Lung (tissue), 12 donors: ENCODE measurements around the gene YY2. TPM values are rescaled to one million over a fixed set of nuclear protein-coding genes. Genes with fewer than 3 reads are reported as not detected.

Source experiments
- ATAC-seq: fragments of 200-7000 bp; cut with Tn5 transposase; one replicate; pipeline ENCODE4 v1.9.1; 2020; ENCODE audit warnings: moderate number of reproducible peaks; ENCODE audit not compliant: insufficient read depth, low FRiP score
- DNase-seq, 3 donors: peaks; one replicate each; pipeline ENCODE4 v3.0.0-alpha.2; 2013 to 2017
- H3K27ac ChIP-seq, 2 donors: one replicate each; pipeline ENCODE4 v1.5.1; 2013; ENCODE audit warnings: mild to moderate bottlenecking in 2 of 2, moderate library complexity in 2 of 2, control low read depth in 1 of 2, inconsistent platforms in 1 of 2, low read depth in 1 of 2, low read length in 1 of 2
- H3K27me3 ChIP-seq, 3 donors: one replicate each; pipeline ENCODE4 v1.5.1; 2013; ENCODE audit warnings: low read length in 2 of 3; ENCODE audit not compliant: control insufficient read depth in 3 of 3, insufficient read depth in 3 of 3
- H3K36me3 ChIP-seq, 4 donors: one replicate each; pipeline ENCODE4 v1.5.1; 2013; ENCODE audit warnings: low read length in 4 of 4, mild to moderate bottlenecking in 1 of 4, moderate library complexity in 1 of 4; ENCODE audit not compliant: control insufficient read depth in 4 of 4, insufficient read depth in 4 of 4
- H3K4me1 ChIP-seq, 5 donors: one replicate each; pipeline ENCODE4 v1.5.1; 2013; ENCODE audit warnings: low read length in 5 of 5, mild to moderate bottlenecking in 2 of 5, moderate library complexity in 1 of 5; ENCODE audit not compliant: control insufficient read depth in 5 of 5, insufficient read depth in 5 of 5
- H3K4me3 ChIP-seq: one replicate; pipeline ENCODE4 v1.5.1; 2013; ENCODE audit warnings: mild to moderate bottlenecking, control low read depth, moderate library complexity
- H3K9ac ChIP-seq, 2 donors: one replicate each; pipeline ENCODE4 v1.5.1; 2013; ENCODE audit warnings: low read length in 2 of 2, control low read depth in 1 of 2; ENCODE audit not compliant: insufficient read depth in 1 of 2
- H3K9me3 ChIP-seq, 4 donors: one replicate each; pipeline ENCODE4 v1.5.1; 2013; ENCODE audit warnings: low read length in 3 of 4, mild to moderate bottlenecking in 1 of 4, moderate library complexity in 1 of 4; ENCODE audit not compliant: control insufficient read depth in 4 of 4, insufficient read depth in 3 of 4
- WGBS, 2 donors: extraction: QIAGEN DNeasy Blood & Tissue Kit; methylation state at CpG; one replicate each; pipeline ENCODE4 v1.1.7; 2013; 5-methylcytosine and 5-hydroxymethylcytosine counted together
- polyA plus RNA-seq, 2 donors: library from polyadenylated mRNA; stranded (reverse); fragments of 200-250 nt; gene quantifications; one replicate each; pipeline ENCODE4 v1.2.1, GENCODE V29; 2013
- total RNA-seq, 2 donors: library from RNA; depleted of rRNA in 1 of 2; stranded (reverse); fragments of >200 nt in 1 of 2; gene quantifications; one replicate each; pipeline ENCODE4 v1.2.1, GENCODE V29; 2014 to 2021
- TF ChIP-seq, protein P1 (sequence below): IDR thresholded peaks from 2 replicates; pipeline ENCODE4 v1.5.1; 2012; ENCODE audit warnings: mild to moderate bottlenecking; ENCODE audit errors: control extremely low read depth, extremely low read depth
- donor health status: control.
- donor health status: control.
- donor health status: Bipolar disorder and iron deficiency.
- donor health status: healthy.
- donor health status: DM: yes; HTN: yes; CAD: no.

The YY2 gene
- total and polyA plus RNA-seq, 4 donors = 0.77 to 4.1 (median 1.4) TPM

GRCh38 chrX:21845096-21845495 lies 10.7 kb upstream of the YY2 start:
- 86 to 87% methylated on average over 6 of the region's 6 CpGs for WGBS, 2 donors
- TF ChIP-seq, protein P1, sequence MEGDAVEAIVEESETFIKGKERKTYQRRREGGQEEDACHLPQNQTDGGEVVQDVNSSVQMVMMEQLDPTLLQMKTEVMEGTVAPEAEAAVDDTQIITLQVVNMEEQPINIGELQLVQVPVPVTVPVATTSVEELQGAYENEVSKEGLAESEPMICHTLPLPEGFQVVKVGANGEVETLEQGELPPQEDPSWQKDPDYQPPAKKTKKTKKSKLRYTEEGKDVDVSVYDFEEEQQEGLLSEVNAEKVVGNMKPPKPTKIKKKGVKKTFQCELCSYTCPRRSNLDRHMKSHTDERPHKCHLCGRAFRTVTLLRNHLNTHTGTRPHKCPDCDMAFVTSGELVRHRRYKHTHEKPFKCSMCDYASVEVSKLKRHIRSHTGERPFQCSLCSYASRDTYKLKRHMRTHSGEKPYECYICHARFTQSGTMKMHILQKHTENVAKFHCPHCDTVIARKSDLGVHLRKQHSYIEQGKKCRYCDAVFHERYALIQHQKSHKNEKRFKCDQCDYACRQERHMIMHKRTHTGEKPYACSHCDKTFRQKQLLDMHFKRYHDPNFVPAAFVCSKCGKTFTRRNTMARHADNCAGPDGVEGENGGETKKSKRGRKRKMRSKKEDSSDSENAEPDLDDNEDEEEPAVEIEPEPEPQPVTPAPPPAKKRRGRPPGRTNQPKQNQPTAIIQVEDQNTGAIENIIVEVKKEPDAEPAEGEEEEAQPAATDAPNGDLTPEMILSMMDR = no peak
- Histone ChIP-seq H3K9me3 (no peaks in the 10 kb centered on the region), H3K36me3 (peaks cover 0 to 10% (median 0%) of the 10 kb centered on the region in 4 donors), H3K27ac (no peak overlapping the region), H3K4me1 (peaks cover 0 to 10% (median 2%) of the 10 kb centered on the region in 5 donors), H3K27me3 (peaks cover 0 to 5% (median 0%) of the 10 kb centered on the region in 3 donors), H3K9ac (no peak overlapping the region), H3K4me3 (no peak overlapping the region)
- no peak for ATAC-seq
- no peak for DNase-seq

DNA sequence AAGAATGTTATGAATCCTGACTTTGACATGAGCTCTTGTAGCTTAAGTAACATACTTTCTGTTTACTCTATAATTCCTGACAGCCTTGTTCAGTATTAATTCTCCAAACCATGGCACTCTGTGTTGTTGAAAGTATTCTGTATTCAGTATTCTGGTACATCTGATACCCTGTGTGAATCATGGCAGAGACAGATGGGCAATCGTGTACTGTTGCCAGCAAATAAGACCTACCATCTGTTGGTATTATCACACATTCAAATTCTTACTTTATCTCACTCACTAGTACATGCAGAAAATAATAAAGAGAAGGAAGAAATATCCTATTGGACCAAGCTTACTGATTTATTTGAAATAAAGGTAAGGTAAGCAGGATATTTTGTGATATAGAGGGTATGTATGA lies 8.4 kb upstream of the YY2 start:
- TF ChIP-seq, protein P1 = no peak
- 87 to 100% methylated on average over 1 of the region's 1 CpG for WGBS, 2 donors

GRCh38 chrX:21853578-21853977 lies 2.2 kb upstream of the YY2 start:
- Histone ChIP-seq H3K36me3 (peaks cover 0 to 11% (median 4%) of the 10 kb centered on the region in 4 donors), H3K9me3 (no peaks in the 10 kb centered on the region), H3K4me3 (no peak overlapping the region), H3K27ac (no peak overlapping the region), H3K4me1 (no peaks in the 10 kb centered on the region), H3K27me3 (peaks cover 0 to 3% (median 3%) of the 10 kb centered on the region in 3 donors), H3K9ac (no peak overlapping the region)
- DNase-seq (no peak), ATAC-seq (no peak)
- TF ChIP-seq, protein P1 = no peak

More for the DNA sequence above, 8.4 kb upstream of the YY2 start:
- H3K27ac ChIP-seq = no peak overlapping the region
- H3K9me3 ChIP-seq = no peaks in the 10 kb centered on the region
- peaks cover 0 to 8% (median 0%) of the 10 kb centered on the region in 5 donors for H3K4me1 ChIP-seq
- H3K9ac ChIP-seq = no peak overlapping the region
- H3K27me3 ChIP-seq = peaks cover 0 to 3% (median 2%) of the 10 kb centered on the region in 3 donors
- peaks cover 0 to 10% (median 3%) of the 10 kb centered on the region in 4 donors for H3K36me3 ChIP-seq
- ATAC-seq (no peak), DNase-seq (no peak)
- no peak overlapping the region for H3K4me3 ChIP-seq

- H3K9ac ChIP-seq = no peak overlapping the region
- no peak overlapping the region for H3K27ac ChIP-seq
- no peaks in the 10 kb centered on the region for H3K4me1 ChIP-seq
- H3K27me3 ChIP-seq = peaks cover 0 to 3% (median 3%) of the 10 kb centered on the region in 3 donors
- H3K4me3 ChIP-seq = no peak overlapping the region
- DNase-seq (no peak), ATAC-seq (no peak)
- TF ChIP-seq, protein P1 = no peak
- H3K36me3 ChIP-seq = peaks cover 0 to 11% (median 3%) of the 10 kb centered on the region in 4 donors
- WGBS, 2 donors = 88 to 94% methylated on average over 21 of the region's 21 CpGs
- no peaks in the 10 kb centered on the region for H3K9me3 ChIP-seq
Observed at GRCh38 chrX:21856504-21856903, 717 bp downstream of the YY2 start.
